ENCODE measurements around the gene SEMA4G. TPM values are rescaled to one million over a fixed set of nuclear protein-coding genes. Genes with fewer than 3 reads are reported as not detected.

SEMA4G gene
- total and polyA plus RNA-seq, 2 of the 13 experiments (the other 11 are each of a cell fraction or from before 2014, with no cell fraction given): 46.2 to 207 TPM

DNA sequence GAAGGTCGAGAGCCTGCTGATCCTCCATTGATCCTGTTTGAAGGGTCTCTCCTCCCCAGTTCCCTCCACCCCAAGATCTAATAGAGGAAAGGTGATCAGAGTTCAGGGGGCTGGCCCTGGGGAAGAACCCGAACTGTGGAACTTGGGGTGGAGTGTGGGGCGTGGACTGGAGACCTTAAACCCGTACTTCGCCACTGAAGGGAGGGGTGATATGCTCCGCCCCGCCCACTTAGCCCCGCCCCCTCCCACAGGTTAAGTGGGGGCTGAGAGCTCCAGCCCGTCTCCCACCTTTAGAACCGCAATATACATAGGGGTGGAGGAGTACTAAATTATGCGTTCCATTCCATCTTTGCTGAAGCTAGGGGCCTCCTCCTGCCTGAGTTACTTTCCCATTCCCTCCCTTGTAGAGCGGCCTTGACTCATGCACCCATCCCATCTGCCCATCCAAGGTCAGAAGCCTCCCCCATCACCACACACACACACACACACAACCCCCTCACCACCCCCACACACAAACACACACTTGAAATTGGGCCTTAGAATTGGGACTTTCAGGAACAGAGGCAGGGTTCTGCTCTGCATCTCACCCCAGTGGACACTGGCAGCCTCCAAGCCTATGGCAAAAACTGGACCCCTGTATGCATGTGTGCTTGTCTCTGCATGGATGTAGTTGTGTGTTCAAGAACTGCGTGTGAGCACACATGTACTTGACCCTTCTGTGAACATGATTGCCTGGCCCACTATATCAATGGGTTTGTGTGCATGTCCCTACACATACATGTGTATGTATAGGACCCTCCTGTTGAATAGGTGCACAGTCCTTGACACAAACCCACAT is 991 bp downstream of the SEMA4G start (continued):
- TF ChIP-seq ATF7-NPFF (CRISPR knock-in tag; IDR thresholded peaks at IDR 0.05; ENCODE audit: low read depth): peak; percentile 76
- TF ChIP-seq, protein P1, sequence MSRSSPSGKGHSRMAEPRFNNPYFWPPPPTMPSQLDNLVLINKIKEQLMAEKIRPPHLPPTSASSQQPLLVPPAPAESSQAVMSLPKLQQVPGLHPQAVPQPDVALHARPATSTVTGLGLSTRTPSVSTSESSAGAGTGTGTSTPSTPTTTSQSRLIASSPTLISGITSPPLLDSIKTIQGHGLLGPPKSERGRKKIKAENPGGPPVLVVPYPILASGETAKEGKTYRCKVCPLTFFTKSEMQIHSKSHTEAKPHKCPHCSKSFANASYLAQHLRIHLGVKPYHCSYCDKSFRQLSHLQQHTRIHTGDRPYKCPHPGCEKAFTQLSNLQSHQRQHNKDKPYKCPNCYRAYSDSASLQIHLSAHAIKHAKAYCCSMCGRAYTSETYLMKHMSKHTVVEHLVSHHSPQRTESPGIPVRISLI (CRISPR knock-in tag; IDR thresholded peaks at IDR 0.05; ENCODE audit: borderline replicate concordance): no peak
- no peak; the same call in 1 of the 2 replicates for TF ChIP-seq KDM4B (CRISPR knock-in tag; IDR thresholded peaks at IDR 0.05)
- no peak for TF ChIP-seq FOXP1 (IDR thresholded peaks at IDR 0.05)
- no peak for TF ChIP-seq FOXP1 (CRISPR knock-in tag; IDR thresholded peaks at IDR 0.05)
- TF ChIP-seq ATAD3A (CRISPR knock-in tag; IDR thresholded peaks at IDR 0.05): no peak
- TF ChIP-seq TGIF2 (CRISPR knock-in tag; IDR thresholded peaks at IDR 0.05): no peak
- no peak for TF ChIP-seq RELA (CRISPR knock-in tag; IDR thresholded peaks at IDR 0.05)
- TF ChIP-seq JDP2 (CRISPR knock-in tag; IDR thresholded peaks at IDR 0.05; ENCODE audit: borderline replicate concordance): no peak
- TF ChIP-seq, protein P2, sequence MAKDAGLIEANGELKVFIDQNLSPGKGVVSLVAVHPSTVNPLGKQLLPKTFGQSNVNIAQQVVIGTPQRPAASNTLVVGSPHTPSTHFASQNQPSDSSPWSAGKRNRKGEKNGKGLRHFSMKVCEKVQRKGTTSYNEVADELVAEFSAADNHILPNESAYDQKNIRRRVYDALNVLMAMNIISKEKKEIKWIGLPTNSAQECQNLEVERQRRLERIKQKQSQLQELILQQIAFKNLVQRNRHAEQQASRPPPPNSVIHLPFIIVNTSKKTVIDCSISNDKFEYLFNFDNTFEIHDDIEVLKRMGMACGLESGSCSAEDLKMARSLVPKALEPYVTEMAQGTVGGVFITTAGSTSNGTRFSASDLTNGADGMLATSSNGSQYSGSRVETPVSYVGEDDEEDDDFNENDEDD (CRISPR knock-in tag; IDR thresholded peaks at IDR 0.05; ENCODE audit: borderline replicate concordance): no peak
- TF ChIP-seq, protein P3, sequence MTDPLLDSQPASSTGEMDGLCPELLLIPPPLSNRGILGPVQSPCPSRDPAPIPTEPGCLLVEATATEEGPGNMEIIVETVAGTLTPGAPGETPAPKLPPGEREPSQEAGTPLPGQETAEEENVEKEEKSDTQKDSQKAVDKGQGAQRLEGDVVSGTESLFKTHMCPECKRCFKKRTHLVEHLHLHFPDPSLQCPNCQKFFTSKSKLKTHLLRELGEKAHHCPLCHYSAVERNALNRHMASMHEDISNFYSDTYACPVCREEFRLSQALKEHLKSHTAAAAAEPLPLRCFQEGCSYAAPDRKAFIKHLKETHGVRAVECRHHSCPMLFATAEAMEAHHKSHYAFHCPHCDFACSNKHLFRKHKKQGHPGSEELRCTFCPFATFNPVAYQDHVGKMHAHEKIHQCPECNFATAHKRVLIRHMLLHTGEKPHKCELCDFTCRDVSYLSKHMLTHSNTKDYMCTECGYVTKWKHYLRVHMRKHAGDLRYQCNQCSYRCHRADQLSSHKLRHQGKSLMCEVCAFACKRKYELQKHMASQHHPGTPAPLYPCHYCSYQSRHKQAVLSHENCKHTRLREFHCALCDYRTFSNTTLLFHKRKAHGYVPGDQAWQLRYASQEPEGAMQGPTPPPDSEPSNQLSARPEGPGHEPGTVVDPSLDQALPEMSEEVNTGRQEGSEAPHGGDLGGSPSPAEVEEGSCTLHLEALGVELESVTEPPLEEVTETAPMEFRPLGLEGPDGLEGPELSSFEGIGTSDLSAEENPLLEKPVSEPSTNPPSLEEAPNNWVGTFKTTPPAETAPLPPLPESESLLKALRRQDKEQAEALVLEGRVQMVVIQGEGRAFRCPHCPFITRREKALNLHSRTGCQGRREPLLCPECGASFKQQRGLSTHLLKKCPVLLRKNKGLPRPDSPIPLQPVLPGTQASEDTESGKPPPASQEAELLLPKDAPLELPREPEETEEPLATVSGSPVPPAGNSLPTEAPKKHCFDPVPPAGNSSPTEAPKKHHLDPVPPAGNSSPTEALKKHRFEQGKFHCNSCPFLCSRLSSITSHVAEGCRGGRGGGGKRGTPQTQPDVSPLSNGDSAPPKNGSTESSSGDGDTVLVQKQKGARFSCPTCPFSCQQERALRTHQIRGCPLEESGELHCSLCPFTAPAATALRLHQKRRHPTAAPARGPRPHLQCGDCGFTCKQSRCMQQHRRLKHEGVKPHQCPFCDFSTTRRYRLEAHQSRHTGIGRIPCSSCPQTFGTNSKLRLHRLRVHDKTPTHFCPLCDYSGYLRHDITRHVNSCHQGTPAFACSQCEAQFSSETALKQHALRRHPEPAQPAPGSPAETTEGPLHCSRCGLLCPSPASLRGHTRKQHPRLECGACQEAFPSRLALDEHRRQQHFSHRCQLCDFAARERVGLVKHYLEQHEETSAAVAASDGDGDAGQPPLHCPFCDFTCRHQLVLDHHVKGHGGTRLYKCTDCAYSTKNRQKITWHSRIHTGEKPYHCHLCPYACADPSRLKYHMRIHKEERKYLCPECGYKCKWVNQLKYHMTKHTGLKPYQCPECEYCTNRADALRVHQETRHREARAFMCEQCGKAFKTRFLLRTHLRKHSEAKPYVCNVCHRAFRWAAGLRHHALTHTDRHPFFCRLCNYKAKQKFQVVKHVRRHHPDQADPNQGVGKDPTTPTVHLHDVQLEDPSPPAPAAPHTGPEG (CRISPR knock-in tag; IDR thresholded peaks at IDR 0.05): no peak
- 0 out of 2 replicates have a peak, but pooled peaks have one; percentile 27 for TF ChIP-seq AHR (CRISPR knock-in tag; IDR thresholded peaks at IDR 0.05)
- TF ChIP-seq ZSCAN20 (CRISPR knock-in tag; IDR thresholded peaks at IDR 0.05; ENCODE audit: borderline replicate concordance): no peak
- no peak; the same call in 1 of the 2 replicates for TF ChIP-seq SOX5 (CRISPR knock-in tag; IDR thresholded peaks at IDR 0.05; ENCODE audit: borderline replicate concordance)
- TF ChIP-seq ARID2 (CRISPR knock-in tag; IDR thresholded peaks at IDR 0.05; ENCODE audit: borderline replicate concordance): no peak
- TF ChIP-seq ZBTB42 (CRISPR knock-in tag; IDR thresholded peaks at IDR 0.05): no peak
- TF ChIP-seq, protein P4, sequence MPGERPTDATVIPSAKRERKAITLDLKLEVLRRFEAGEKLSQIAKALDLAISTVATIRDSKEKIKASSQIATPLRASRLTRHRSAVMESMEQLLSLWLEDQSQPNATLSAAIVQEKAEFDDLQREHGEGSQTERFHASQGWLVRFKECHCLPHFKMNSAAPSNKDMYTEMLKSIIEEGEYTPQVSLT (CRISPR knock-in tag; IDR thresholded peaks at IDR 0.05; ENCODE audit: borderline replicate concordance, low read depth): no peak
- TF ChIP-seq ZNF225 (CRISPR knock-in tag; IDR thresholded peaks at IDR 0.05): 0 out of 2 replicates have a peak, but pooled peaks have one; percentile 39
- no peak; the same call in 1 of the 2 replicates for TF ChIP-seq ZFY (CRISPR knock-in tag; IDR thresholded peaks at IDR 0.05)
- TF ChIP-seq ZNF768 (CRISPR knock-in tag; IDR thresholded peaks at IDR 0.05): no peak
